NCI-H345 (cell line): ENCODE results near the gene GNG7.
A peak's percentile ranks its signal among the peaks of the same experiment; 100 is the strongest.
"Not testable (repeated sequence)": the region's sequence is repeated elsewhere in the genome, so short reads cannot be mapped to it uniquely, and the experiment has no call there.

ENCODE experiments used
- DNase-seq: peaks from one replicate; lab custom pipeline; 2025; lab: John Stamatoyannopoulos, UW

Gene GNG7

DNA sequence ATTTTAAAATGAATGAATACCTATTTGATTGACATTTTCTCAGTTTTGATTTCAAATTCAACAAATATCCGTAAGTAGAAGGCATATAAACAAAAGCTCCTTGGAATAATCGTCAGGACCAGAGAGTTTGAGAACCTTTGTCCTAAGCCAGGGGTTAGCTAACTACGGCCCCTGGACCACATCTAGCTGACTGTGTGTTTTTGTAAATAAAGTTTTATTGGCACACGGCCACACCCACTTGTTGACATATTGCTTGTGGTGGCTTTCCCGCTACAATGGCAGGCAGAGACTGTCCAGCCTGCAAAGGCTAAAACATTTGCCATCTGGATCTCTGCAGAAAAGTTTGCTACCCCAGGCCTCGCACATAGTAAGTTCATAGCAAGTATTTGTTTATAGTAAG, 83.4 kb downstream of the GNG7 start:
- no peak for DNase-seq

DNA sequence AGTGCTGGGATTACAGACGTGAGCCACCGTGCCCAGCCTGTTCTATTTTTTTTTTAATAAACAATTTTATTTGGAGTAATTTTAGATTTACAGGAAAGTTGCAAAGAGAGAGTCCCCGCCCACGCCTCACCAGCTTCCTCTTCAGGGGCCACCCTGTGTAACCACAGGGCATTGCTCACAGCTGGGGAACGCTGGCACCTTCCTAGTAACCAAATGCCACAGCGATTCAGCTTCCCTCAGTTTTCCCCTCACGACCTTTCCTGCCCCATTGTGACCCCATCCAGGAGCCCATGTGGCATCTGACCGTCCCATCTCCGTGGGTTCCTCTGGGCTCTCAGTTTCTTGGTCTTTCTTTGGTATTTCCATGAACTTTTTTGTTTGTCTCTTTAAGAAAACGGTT, 83.9 kb downstream of the GNG7 start:
- no peak for DNase-seq

DNA sequence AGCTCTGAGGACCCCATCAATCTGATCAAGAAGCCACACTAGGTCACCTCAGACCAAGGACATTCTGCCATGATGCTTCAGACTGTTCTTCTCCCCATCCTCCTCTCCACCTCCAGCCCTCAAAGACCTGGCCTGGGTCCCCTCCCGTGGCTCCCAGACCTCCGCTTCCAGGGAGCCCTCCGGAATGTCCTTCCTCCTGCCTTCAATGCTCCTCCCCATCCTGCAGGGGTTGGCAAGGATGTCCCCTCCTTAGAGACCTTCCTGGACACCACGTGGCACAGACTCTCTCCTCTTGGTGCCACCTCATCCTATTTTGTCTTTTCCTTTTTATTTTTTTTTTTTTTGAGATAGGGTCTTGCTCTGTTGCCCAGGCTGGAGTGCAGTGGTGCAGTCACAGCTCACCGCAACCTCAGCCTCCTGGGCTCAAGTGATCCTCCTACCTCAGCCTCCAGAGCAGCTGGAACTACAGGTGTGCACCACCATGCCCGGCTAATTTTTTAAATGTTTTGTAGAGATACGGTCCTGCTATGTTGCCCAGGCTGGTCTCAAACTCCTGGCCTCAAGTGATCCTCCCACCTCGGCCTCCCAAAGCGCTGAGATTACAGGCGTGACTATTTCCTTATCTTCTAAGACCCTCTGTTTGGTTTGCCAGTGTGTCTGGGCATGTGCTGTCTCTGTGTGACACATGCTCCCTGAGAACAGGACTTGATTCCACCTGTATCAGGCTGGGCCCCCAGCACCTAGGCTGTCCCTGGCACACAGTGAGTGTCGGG, 84.9 kb downstream of the GNG7 start:
- no peak for DNase-seq

DNA sequence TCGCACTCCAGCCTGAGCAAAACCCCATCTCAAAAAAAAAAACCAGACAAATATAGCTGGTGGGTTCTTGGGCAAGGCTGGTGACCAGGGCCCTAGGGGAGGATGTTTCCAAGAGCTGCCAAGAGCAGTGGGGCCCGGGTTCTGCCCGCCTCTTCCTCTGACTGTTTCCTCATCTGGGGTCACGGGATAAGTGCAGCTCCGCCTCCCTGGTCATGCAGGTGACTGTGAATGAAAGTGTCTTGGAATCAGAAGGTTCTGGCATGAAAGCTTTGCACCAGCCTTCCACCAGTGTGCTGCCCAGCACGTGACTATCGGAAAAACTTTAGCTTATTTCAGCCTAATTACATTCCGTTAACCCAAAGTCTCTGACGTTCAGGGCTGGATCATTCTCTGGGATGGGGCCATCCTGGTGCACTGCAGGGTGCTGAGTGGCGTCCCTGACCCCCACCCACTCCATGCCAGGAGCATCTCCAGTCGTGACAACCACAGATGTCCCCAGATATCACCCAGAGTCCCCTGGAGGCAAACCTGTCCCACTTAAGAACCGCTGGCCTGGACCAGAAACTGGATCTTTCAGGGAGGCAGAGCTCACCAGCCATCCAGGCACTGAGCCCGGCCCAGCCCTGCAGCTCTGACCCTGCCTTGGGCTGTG, 85.6 kb downstream of the GNG7 start:
- DNase-seq = no peak

DNA sequence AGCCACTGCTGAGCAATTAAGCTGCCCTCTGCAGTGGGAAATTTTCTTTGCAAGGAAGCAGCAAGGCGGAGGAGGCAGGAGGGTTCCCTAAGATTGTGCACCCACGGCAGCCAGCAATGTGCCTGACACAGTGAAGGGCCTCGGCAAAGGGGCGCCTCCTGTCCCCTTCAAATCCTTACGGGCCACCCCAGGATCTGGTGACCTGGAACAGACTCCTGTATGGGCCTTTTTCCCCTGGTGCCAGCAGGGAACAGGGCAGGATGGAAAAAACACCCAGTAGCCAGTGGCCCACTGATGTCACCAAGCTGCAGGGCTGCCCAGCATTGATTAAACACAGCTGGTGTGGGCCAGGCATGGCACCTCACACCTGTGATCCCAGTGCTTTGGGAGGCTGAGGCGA, 86.7 kb downstream of the GNG7 start:
- no peak for DNase-seq

DNA sequence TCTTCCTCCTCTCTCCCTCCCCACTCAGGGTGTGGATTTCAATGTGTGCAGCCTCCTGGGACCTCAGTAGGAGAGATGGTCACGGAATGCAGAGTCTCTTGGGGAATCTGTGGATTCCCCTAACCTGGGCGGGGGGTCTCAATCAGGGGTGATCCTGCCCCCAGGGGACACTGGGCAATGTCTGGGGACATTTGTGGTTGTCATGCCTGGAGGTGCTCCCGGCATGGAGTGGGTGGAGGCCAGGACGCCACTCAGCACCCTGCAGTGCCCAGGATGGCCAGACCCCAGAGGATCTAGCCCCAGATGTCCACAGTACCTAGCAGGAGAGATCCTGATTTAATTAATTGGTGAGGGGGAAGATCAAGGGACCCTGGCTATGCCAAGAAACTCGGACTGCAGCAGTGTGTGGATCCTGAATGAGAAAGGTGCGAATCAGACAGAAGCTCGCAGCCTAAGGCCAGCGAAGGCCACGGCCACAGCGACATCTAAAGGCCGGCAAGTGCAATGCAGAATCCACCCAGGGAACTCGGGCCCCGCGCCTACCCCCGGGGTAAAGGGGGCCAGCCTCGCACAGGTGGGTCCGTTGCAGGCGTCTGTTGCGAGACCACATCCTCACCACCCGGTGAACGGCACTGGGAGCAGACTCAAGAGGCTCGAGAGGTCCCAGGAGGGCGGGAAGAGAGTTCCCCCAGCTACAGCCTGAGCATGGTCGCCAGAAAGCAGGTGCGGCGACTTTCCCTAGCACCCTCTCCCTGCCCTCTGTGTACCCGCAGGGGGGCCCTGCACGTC, 88.8 kb downstream of the GNG7 start:
- peak; percentile 25 for DNase-seq

DNA sequence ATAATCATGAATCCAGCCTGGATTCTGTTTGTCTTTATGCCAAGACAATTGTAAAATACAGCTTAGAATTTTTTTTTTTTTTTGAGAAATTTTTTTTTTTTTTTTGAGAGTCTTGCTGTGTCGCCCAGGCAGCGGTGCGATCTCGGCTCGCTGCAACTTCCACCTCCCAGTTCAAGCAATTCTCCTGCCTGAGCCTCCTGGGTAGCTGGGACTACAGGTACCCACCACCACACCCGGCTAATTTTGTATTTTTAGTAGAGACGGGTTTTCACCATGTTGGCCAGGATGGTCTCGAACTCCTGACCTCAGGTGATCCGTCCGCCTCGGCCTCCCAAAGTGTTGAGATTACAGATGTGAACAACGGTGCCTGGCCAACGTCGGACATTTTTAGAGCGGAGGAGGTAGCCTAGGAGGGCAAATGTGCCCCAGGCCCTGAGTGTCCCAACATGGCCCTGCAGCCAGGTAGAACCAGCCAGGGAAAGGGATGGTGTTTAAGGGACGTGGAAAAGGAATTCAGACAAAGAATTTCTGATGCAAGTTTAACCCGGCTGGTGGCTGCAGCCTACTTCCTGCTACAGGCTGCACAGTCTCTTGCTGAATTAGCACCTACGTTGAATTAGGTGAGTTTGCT, 89.8 kb downstream of the GNG7 start:
- DNase-seq = no peak

DNA sequence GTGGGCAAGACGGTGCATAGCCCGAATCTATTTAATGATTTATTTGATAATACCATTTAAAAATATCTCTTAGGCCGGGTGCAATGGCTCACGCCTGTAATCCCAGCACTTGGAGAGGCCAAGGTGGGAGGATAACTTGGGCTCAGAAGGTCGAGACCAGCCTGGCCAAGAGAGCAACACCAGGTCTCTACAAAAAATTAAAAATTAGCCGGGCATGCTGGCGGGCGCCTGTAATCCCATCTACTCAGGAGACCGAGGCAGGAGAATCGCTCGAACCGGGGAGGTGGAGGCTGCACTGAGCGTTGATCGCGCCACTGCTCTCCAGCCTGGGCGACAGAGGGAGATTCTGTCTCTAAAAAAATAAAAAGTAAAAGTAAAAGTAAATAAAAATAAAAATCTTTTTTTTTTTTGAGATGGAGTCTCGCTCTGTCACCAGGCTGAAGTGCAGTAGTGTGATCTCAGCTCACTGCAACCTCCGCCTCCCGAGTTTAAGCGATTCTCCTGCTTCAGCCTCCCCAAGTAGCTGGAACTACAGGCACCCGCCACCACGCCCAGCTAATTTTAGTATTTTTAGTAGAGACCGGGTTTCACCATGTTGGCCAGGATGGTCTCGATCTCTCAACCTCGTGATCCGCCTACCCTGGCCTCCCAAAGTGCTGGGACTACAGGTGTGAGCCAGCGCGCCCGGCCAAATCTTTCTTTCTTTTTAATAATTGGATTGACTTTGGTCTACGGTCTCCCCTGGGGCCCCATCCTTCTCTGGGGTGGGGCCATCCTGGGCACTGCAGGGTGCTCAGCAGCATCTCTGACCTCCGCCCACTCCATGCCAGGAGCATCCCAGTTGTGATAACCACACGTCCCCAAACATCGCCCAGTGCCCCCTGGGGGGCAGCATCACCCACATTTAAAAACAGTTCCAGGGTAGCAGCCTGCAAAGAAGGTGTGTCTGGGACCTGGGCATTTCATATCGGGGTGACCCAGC, 90.7 kb downstream of the GNG7 start:
- DNase-seq = no peak

DNA sequence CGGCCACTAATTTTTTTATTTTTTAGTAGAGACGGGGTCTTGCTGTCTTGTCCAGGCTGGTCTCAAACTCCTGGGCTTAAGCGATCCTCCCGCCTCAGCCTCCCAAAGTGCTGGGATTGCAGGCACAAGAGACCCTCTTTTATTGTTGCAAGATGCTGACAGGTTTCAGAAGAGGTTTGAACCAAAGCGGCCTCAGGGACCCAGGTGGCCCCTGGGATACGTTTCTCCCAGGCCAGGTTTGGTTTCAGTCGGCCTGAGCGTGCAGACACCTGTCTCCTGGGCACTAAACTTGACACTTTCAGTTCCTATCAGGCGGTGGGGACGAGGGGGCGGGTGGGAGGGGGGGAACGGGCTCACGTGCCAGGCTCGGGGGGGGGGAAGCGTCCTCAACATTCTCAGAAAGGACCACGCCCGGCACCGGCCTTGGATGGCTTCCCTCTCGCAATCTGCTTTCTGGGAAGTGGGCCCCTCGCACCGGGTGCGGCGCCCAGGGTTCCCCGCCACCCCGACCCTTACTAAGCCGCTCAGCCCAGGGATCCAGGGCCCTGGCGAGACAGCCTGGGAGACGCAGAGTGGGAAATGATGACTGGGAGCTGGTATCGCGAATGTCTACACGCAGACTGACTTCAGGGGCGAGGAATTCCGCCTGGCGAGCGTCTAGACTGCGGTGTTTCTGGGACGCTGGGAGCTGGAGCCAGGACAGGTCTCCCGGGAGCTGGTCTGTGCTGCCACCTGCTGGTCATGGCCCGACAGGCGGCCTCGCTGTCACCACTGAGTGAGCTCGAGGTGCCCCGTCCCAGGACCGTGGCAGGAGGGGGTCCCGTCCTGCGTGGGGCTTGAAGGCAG, 91.6 kb downstream of the GNG7 start:
- DNase-seq = peak; percentile 80

DNA sequence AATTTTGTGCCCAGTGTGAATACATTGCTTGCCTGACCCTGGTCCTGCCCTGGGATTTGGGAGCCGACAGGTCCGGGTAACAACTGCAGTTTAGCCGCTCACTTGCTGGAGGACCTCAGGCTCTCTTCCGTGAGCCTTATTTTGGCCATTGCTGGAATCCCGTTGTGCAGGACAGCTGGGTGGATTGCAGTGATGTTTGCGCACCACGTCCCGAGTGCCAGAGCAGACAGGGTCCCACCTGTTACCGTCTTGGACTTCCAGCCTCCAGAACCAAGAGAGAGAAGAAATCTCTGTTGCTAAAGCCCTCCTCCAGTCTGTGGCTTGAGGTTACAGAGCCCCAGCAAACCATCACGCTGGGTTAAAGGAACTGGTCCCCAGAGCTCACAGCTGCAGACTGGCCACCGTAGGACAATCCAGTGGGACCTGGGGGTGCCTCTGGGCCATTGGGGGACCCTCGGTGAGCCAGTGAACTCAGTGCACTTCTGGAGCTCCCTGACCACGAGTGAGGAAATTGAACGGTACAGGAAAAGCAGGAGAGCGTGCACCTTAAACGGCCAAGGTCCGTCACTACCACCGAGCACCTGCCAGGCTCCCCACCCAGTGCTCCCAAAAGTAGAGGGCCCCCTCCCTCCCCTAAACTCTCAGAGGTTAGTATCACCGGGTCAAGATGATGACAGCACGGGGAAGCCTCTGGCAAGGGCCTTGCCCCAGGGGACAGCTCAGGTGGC, 92.9 kb downstream of the GNG7 start:
- no peak for DNase-seq

DNA sequence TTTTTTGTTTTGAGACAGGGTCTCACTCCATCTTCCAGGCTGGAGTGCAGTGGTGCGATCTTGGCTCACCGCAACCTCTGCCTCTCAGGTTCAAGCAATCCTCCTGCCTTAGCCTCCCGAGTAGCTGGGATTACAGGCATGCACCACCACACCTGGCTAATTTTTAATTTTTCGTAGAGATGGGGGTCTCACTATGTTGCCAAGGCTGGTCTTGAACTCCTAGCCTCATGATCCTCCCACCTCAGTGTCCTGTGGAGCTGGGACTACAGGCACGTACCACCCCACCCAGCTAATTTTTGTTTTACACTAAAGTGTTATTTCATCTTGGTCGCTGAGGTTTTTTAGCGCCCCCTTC, 93.5 kb downstream of the GNG7 start:
- DNase-seq = not testable (repeated sequence)

DNA sequence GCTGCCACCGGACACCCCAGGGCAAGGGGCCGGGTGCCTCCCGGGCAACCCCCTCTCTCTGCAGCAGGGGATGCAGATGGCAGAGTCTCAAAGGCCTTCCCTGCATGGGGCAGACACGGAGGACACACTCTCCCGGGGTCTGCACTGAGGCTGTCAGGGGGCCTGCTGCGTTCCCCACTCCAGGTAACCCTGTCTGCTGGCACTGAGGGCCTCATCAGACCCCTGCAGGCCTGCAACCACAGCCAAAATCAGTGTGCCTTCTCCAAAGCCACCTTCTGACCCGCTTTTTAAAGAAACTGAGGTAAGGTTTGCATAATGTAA, 93.9 kb downstream of the GNG7 start:
- no peak for DNase-seq

DNA sequence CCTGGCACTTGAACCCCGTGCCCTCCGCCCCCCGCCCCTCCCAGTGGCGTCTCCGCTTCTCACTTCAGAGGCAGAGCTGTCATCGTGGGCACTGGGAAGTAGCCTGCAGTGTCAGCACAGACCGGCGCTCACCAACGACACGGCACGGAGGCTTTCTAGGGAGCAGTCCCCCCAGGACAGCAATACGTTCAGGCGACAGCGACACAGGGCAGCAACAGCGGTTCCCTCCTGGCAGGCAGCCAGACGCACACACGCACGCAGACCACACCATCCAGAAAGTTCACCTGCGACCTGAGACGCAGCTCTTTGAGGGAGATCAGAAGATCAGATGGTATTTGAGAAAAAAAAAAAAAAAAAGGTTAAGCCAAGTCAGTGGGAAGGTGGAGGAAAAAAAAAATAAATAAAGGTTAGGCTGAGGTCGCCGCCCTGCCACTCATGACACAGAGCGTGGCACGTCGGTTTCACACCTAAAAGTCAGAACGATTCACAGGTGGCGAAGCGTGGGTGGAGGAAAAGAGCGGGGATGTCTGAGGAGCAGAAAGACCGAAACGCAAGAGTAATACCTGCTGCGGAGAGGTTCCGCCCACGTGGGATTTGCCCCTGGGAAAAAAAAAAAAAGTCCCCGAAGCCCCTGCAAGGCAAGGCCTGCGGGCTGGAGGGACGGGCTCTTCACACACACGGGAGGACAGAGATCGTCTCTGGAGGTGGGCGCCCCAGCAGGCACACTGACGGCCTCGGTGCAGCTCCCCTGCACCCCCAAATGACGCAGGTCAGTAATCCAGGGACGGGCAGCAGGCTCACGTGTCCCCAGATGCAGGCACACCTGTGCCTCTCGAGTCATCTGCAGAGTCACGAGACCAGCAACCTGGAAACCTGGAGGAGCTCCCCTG, 94.5 kb downstream of the GNG7 start:
- peak; percentile 10 for DNase-seq

DNA sequence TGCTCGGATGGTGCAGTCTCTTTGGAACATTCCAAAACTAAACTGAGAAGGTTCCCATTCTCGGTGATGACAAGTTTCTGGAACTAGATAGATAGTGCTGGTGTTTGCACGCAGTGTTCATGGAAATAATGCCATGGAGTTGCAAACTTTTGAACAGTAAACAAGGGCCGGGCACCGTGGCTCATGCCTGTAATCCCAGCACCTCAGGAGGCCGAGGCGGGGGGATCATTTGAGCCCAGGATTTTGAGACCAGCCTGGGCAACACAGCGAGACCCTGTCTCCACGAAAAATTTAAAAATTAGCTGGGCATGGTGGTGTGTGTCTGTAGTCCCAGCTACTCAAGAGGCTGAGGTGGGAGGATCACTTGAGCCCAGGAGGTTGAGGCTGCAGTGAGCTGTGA, 95.7 kb downstream of the GNG7 start:
- not testable (repeated sequence) for DNase-seq

DNA sequence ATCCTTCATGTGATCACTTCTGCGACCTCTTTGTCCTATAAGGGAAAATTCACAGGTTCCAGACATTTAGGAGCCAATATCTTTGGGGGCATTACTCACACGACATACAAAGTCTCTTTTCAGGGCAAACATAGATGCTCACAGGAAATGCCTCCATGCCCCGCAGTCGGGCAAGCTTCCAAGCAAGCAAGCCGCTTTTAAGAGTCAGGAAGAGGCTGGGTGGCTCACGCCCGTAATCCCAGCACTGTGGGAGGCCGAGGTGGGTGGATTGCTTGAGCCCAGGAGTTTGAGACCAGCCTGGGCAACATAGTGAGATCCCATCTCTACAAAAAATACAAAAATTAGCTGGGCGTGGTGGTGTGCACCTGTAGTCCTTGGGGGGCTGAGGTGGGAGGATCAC, 96.6 kb downstream of the GNG7 start:
- DNase-seq = not testable (repeated sequence)

DNA sequence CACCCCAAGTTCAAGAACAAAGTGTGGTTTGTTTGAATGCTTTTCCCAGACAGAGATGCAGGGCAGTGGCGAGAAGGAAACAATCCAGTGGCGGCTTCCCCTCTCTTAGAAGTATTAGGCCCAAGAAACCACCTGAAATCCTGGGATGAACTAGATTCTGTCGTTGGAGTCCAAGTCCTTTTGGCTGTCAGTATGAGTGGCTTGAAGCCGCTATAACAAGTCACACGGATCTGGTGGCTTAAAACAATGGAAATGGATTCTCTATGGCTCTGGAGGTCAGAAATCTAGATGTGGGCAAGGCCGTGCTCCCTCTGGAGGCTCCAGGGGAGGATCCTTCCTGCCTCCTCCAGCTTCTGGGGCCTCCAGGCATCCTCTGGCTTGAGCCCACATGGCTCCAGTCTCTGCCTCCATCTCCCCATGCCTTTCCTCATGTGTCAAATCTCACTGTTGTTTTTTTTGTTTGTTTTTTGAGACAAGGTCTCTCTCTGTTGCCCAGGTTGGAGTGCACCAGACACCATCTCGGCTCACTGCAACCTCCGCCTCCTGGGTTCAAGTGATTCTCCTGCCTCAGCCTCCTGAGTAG, 97.7 kb downstream of the GNG7 start:
- no peak for DNase-seq

DNA sequence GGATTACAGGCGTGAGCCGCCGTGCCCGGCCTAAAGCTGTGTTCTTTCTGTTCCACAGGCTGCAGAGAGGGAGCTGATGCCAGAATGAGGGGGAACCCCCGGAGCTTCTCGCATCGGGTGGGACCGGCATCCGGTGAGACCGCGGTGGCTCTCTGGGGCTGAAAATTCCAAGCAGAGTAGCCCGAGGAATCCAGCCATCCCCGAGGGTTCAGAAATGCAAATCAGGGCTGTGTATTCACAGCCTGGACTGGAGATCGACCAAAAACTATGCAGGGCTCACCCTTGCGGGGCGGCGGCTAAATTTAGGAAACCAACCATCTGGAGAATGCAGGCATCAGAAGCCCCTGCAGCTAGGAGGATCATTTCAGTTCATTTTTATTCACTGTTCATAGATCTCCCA, 99.2 kb downstream of the GNG7 start:
- DNase-seq = no peak

DNA sequence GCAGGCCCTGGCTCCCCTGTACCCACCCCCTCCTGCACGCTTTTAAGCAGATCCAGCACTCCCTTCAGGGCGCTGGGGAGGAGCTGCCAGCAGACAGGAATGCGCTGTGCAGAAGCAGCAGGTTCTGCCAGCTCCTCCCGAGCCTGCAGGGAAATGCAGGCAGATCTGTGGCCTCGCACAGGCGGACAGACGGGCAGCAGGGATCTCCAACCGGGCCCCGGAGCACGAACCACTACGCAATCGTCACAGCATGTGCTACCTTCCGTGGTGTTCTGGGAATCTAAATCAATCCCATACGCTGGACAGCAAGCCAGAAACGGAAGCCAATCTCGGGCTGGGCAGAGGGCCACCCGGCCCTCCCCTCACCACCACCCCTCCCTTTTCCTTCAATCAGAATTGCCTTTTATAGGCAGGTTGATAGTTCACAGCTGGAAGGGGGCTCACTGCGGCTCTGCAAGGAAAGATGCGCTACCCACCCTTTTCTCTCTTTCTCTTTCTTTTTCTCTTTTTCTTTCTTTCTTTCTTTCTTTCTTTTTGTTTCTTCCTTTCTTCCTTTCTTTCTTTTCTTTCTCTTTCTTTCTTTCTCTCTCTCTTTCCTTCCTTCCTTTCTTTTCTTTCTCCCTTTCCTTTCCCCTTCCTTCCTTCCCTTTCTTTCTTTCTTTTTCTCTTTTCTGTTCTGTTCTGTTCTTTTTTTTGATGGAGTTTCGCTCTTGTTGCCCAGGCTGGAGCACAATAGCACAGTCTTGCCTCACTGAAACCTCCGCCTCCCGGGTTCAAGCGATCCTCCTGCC, 99.9 kb downstream of the GNG7 start:
- DNase-seq = no peak
